NCI-H226 (cell line): ENCODE data around the gene DKC1.
A peak's percentile ranks its signal among the peaks of the same experiment; 100 is the strongest.

Experiments used
- DNase-seq: peaks from one replicate; pipeline ENCODE4 v3.0.0-alpha.2; 2015

The DKC1 gene

GRCh38 chrX:154738011-154738738 is 24.5 kb upstream of the DKC1 start:
- peak; percentile 73 for DNase-seq

GRCh38 chrX:154739952-154740465 is 22.7 kb upstream of the DKC1 start:
- DNase-seq: no peak

GRCh38 chrX:154742613-154743012 is 20.1 kb upstream of the DKC1 start:
- DNase-seq: no peak

- peak; percentile 29 for DNase-seq
Measured at GRCh38 chrX:154748712-154749339, 13.8 kb upstream of the DKC1 start.

DNA sequence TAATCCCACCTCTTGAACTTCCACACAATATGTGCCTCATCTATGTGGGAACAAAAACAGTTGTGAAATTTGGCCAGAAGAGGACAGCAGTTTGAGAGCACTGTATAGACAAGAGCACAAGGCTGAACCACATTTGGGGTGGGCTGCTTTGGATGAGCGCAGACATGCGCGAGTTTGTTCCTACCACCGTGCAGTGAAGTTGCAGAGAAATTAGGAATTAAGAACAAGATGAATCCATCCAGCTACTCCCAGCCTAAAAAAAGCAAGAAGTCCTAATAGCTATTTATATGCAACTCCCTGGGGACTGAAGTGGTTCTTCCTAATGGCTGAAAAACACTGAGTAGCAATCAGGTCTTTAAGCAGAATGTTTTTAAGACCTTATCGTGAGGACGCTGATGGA is 12.8 kb upstream of the DKC1 start:
- no peak for DNase-seq

DNA sequence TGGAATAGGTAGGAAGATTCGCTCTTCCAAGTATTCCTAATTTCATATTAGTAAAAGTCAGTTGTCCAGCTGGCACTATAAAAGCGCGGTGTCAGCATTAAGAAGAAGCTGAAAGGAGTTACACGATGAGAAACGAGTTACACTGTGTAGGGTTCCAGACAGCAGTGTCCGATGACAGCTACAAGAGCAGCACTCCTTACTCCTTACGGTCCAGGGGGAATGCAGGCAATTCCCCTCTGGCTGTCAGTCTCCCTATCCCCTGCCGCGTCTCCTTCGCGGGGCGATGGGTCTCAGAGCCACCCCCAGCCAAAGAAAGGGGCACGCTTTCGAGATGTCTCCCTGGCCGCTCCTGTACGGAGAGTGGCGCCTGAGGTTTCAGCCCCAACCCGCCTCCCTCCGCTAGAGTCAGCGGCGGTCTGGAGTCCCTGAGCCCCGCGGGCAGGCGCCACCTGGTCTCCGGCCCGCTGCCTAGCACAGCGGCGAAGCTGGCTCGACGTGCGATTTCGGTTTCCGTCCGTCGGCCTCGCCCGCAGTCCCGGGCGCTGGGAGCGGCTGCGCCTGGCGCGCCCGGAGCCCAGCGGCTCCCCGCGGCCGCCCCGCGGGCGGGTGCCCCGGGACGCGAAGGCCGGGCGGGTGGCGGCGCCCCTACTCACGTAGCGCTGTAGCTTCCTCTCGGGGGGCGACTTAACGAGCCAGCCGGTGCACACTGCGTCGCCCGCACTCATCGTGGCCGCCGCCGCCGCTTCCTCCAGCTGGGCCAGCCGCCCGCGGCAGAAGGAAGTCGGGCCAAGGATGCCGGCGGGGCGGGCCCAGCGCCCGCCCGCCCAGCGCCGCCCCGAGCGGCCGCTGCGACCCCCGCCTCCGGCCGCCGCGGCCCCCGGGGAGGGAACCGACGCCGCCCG is 12.1 kb upstream of the DKC1 start, which contains the start of gene GAB3:
Gene GAB3 (minus strand): TSS at position 777 of the 902 bp plus-strand sequence. CDS start 52 bp downstream, at position 725.
- DNase-seq: no peak

DNA sequence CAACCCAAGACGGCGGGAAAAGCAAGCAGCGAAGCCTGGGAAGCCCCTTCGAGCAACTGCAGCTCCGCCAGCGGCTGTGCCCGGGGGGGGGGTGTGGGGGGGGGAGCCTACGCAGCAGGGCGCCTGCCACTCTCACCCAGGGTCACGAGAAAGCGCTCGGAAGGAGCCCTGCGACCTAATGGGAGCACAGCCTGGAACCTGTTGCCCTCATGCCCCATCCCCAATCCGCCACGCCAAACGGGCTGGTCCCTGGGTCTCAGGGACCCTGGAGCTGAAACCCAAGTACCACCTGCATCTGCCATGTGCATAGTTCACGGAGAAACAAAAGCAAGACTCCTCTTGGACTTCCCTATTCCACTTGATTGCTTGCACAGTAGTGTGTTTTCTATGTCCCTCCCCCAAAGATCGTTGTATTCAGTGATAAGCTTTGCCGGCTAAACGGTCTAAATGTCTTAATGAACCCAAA is 11.4 kb upstream of the DKC1 start:
- no peak for DNase-seq

DNA sequence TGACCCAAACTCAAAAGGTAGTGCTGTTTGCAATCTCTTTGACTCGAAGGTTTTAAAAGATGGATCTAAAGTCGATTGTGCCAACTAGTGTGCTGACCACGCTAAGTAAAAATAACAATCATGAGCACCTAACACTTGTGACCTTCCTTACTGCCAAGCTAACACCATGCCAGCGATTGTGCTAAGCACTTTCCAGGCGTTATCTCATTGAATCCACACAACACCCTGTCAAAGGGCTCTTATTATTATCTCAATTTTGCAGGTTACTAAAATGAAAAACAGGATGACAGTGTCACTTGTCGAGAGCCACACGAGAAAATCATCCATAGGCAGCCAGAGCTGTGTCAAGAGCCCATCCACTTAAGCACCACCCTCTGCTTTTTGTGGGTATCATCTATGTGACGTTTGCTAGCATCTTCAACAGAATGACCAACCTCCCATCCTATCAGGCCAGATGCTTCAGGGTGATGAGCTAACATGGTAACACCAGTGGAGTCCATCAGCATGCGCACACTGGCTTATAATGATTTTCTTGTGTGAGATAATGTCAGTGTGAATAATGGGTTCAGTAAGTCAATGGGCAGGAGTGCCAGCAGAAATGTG is 10.9 kb upstream of the DKC1 start:
- no peak for DNase-seq

GRCh38 chrX:154758696-154759095 is 4.0 kb upstream of the DKC1 start:
- no peak for DNase-seq

GRCh38 chrX:154761977-154762536 is 607 bp upstream of the DKC1 start:
- no peak for DNase-seq

- DNase-seq: no peak
Measured at GRCh38 chrX:154774622-154775021, 12.0 kb downstream of the DKC1 start.

DNA sequence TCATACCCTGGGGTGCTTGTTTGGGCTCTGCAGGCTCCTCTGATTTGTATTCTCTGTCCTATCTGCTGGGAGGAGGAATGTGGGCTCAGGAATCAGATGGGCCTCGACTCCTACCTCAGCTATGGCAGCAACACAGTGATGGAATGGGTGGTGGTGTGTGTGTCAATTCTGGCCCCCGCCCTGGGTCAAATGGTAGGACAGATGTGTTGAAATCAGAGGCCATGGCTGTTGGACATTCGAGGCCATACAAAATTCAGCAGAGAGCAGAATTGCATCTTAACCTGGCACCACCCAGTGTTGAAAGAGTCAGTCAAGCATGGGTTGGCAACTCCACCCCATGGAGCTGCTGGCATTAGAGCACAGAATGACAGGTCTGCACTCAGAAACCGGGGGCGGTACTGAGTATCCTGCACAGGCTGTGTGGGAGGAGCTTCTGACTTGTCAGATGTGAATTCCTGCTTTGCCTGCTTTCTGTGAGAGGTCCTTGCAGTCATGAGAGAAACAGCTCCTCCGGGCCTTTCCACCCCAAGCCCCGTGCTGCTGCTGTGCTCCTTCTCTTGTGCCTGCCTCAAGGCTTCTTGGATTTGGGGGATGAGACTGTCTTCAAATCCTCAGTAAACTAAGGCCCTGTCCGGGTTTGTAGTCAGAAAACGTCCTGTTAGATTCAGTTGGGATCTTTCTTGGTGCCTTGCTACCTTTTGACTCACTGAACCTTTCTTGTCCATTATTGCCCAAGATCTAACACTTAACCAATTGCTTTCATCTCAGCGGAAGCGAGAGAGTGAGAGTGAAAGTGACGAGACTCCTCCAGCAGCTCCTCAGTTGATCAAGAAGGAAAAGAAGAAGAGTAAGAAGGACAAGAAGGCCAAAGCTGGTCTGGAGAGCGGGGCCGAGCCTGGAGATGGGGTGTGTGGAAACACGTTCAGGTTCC is 13.0 kb downstream of the DKC1 start:
- DNase-seq: peak; percentile 59

GRCh38 chrX:154776753-154777152 is 14.1 kb downstream of the DKC1 start:
- DNase-seq: no peak

DNA sequence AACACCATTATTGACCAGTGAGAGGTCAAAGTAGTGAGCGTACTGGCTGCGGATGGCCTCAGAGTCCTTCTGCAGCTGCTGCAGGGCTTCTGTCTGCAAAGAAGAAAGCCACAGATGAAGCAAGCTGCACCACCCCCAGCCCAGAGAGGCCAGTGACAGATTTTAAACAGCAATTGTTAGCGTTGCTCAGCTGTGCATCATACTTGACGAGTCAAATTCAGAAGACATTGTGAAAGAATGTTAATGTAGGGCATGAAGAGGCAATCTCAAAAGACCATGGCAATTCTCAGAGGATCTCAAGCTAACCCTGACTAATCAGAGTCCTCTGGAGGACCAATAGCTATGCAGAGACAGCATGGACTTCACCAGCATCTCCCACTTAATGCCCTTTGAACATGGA is 16.6 kb downstream of the DKC1 start:
- DNase-seq: no peak

- no peak for DNase-seq
Measured at GRCh38 chrX:154780968-154781367, 18.3 kb downstream of the DKC1 start.

GRCh38 chrX:154784149-154784995 is 21.7 kb downstream of the DKC1 start:
- no peak for DNase-seq

- DNase-seq: no peak
Measured at GRCh38 chrX:154785716-154786115, 23.1 kb downstream of the DKC1 start.

GRCh38 chrX:154791467-154791866 is 28.8 kb downstream of the DKC1 start:
- no peak for DNase-seq

- no peak for DNase-seq
Measured at GRCh38 chrX:154791939-154792338, 29.3 kb downstream of the DKC1 start.

DNA sequence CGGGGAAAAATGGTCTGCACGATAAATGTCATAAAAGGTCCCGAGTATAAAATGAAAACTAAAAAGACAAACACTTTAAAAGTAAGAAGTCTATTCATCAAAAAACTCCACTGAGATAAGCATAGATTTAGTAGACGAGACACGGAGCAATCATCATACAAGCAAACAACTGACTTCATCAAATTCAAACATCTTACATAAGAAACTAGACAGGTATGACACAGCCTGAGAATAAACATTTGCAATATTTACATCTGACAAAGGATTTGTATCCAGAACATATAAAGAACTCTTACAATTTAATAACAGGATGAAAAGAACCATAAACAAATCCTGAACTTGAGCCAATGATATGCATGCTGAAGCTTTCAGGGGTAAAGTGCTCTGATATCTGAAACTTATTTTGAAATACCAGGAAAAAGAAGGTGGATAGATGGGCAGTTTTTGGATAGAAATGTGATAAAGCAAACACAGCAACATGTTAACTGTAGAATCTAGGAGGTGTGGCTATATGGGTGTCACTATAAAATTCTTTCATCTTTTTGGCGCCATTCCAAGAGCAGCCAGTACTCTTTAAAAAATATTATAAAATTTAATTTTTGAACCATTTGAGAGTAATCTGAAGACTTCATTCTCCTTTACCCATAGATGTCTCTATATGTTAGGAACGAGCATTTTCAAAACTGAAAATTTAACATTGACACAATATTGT is 30.6 kb downstream of the DKC1 start:
- DNase-seq: no peak
